Keratinocyte (primary cell): ENCODE results near the gene MLLT1. TPM values are rescaled to one million over a fixed set of nuclear protein-coding genes. Genes with fewer than 3 reads are reported as not detected.

Source experiments
- DNase-seq: peaks from one replicate; pipeline ENCODE4 v3.0.0-alpha.2; 2011; ENCODE audit warnings: low read depth, missing footprints, low spot score
- FAIRE-seq: peaks from 2 replicates; lab custom pipeline; 2011; peaks lifted over from hg19 to GRCh38; lab: Jason Lieb, UNC
- H2AFZ ChIP-seq: 2 replicates; pipeline ENCODE4 v1.6.0; 2012; ENCODE audit warnings: low read length, control low read depth, inconsistent platforms; ENCODE audit not compliant: control insufficient read depth
- H3K27ac ChIP-seq: 2 replicates; pipeline ENCODE4 v1.5.1; 2011; ENCODE audit warnings: low read length; ENCODE audit not compliant: control insufficient read depth, insufficient read depth
- H3K27me3 ChIP-seq: 3 replicates; pipeline ENCODE4 v1.6.0; 2011; ENCODE audit warnings: low read length; ENCODE audit not compliant: control insufficient read depth, insufficient read depth; ENCODE audit errors: extremely low read depth
- H3K36me3 ChIP-seq, 2 experiments: 2 replicates in 1 of 2; 3 replicates in 1 of 2; pipeline ENCODE4 v1.5.1; 2011; ENCODE audit warnings: low read length in 2 of 2, mild to moderate bottlenecking in 1 of 2; ENCODE audit not compliant: control insufficient read depth in 2 of 2, insufficient read depth in 2 of 2; ENCODE audit errors: extremely low read depth in 1 of 2
- H3K4me1 ChIP-seq: 3 replicates; pipeline ENCODE4 v1.5.1; 2011; ENCODE audit warnings: low read length; ENCODE audit not compliant: control insufficient read depth, insufficient read depth; ENCODE audit errors: extremely low read depth
- H3K4me2 ChIP-seq: 3 replicates; pipeline ENCODE4 v1.6.0; 2011; ENCODE audit warnings: low read depth, low read length; ENCODE audit not compliant: control insufficient read depth, insufficient read depth; ENCODE audit errors: extremely low read depth
- H3K4me3 ChIP-seq, 3 experiments: fragments of 200-600 bp in 1 of 3; sonication (generic) in 1 of 3; 2 replicates in 2 of 3; 3 replicates in 1 of 3; pipeline ENCODE4 v1.5.1; 2011 to 2016; ENCODE audit warnings: low read length in 3 of 3, mild to moderate bottlenecking in 3 of 3, control low read depth in 2 of 3, inconsistent platforms in 1 of 3, low read depth in 1 of 3, mixed read lengths in 1 of 3, mixed run types in 1 of 3, moderate library complexity in 1 of 3; ENCODE audit not compliant: control insufficient read depth in 2 of 3, insufficient read depth in 2 of 3; ENCODE audit errors: extremely low read depth in 1 of 3
- H3K79me2 ChIP-seq: 2 replicates; pipeline ENCODE4 v1.6.0; 2012; ENCODE audit warnings: low read length; ENCODE audit not compliant: control insufficient read depth, insufficient read depth
- H3K9ac ChIP-seq: 3 replicates; pipeline ENCODE4 v1.6.0; 2011; ENCODE audit warnings: low read length; ENCODE audit not compliant: control insufficient read depth, insufficient read depth; ENCODE audit errors: extremely low read depth
- H3K9me1 ChIP-seq: 3 replicates; pipeline ENCODE4 v1.6.0; 2011; ENCODE audit warnings: low read length; ENCODE audit not compliant: control insufficient read depth, insufficient read depth; ENCODE audit errors: extremely low read depth
- H3K9me3 ChIP-seq: 2 replicates; pipeline ENCODE4 v1.5.1; 2012; ENCODE audit warnings: low read depth, low read length; ENCODE audit not compliant: control insufficient read depth
- H4K20me1 ChIP-seq: 3 replicates; pipeline ENCODE4 v1.6.0; 2011; ENCODE audit warnings: low read length; ENCODE audit not compliant: control insufficient read depth, insufficient read depth; ENCODE audit errors: extremely low read depth
- CTCF ChIP-seq, 3 experiments: IDR thresholded peaks in 1 of 3; conservative IDR thresholded peaks in 1 of 3; optimal IDR thresholded peaks in 1 of 3; 2 replicates in 2 of 3; 3 replicates in 1 of 3; pipeline versions ENCODE3 to v1.5.1; 2011; ENCODE audit warnings: low read length in 3 of 3, mild to moderate bottlenecking in 3 of 3, moderate library complexity in 2 of 3, control low read depth in 1 of 3, inconsistent platforms in 1 of 3; ENCODE audit not compliant: insufficient read depth in 2 of 3; ENCODE audit errors: extremely low read depth in 1 of 3
- EZH2 ChIP-seq: IDR thresholded peaks from one replicate; pipeline ENCODE4 v1.6.1; 2012; ENCODE audit warnings: inconsistent platforms, mild to moderate bottlenecking, low read length, moderate library complexity
- dilution Hi-C: fragments of 300-500 bp; cut with MboI; formaldehyde crosslinking; loops from one replicate; pipeline ENCODE4 v1.7.0; 2020; ENCODE audit warnings: low sequenced_read_pairs; ENCODE audit not compliant: extremely low pct_ligation_motif_present
- polyA plus RNA-seq, 5 experiments: library from polyadenylated mRNA; depleted of rRNA in 3 of 5; stranded (reverse) in 3 of 5; stranded (forward) in 1 of 5; unstranded in 1 of 5; fragments of >200 nt; gene quantifications; 1 replicate in 1 of 5; 2 replicates in 3 of 5; 3 replicates in 1 of 5; pipeline versions ENCODE4 v1.2.1 to v1.2.3, GENCODE V29; 2011 to 2012; ENCODE audit warnings: missing spikeins in 2 of 5, low read depth in 1 of 5, low replicate concordance in 1 of 5

The MLLT1 gene
- polyA plus RNA-seq, 1 donor (not counting 4 experiments of a cell fraction or from before 2014, with no cell fraction given): 8.3 TPM

DNA sequence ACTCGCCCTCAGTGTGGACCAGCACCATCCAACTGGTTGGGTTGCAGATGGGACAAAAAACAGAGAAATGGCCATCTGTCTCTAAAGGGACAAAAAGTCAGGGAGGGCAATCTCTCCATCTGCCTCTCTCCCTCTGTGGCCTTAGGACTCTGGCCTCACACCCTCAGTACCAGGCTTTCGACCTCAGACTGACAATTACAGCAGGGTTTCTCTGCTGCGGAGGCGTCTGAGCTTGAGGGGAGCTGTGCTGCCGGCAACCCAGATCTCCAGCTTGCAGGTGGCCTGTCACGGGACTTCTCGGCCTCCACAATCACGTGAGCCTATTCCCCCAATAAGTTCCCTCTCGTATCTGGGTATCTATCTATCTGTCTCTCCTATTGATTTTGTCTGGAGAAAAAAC, 27.7 kb downstream of the MLLT1 start:
- Histone ChIP-seq H3K79me2 (peaks cover 65% of the 10 kb centered on the region), H3K36me3 (peaks cover 0 to 5% of the 10 kb centered on the region in 2 experiments), H4K20me1 (peaks cover 4% of the 10 kb centered on the region), H3K4me2 (no peak overlapping the region), H2AFZ (no peak overlapping the region), H3K4me3 (no peak overlapping the region), H3K27ac (no peak overlapping the region), H3K9me1 (peaks cover 3% of the 10 kb centered on the region), H3K9me3 (no peaks in the 10 kb centered on the region), H3K9ac (no peak overlapping the region), H3K27me3 (no peaks in the 10 kb centered on the region), H3K4me1 (peaks cover 7% of the 10 kb centered on the region)
- dilution Hi-C loops: no loop called here
- TF ChIP-seq CTCF (optimal IDR thresholded peaks at IDR 0.05 in 1 of 3, IDR thresholded peaks at IDR 0.05 in 1 of 3, conservative IDR thresholded peaks at IDR 0.05 in 1 of 3; ENCODE audit: extremely low read depth in 1 of 3, insufficient read depth in 2 of 3, low read length in 3 of 3): no peak
- FAIRE-seq: no peak
- DNase-seq: no peak

DNA sequence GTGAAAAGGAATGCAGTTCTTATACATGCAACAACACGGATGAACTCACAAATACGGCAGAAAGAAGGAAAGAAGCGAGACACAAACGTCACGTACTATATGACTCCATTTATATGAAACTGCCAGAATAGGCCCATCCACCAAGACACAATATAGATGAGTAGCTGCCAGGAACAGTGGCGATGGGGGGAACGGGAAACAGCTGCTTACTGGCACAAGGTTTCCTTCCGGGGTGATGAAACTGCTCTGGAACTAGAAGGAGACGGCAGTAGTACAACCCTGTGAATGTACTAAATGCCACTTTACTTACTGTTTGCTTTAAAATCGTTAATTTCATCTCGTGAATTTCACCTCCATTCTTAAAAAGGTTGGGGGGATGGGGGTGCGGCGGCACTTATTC, 28.9 kb downstream of the MLLT1 start:
- Histone ChIP-seq H3K9ac (no peak overlapping the region), H3K9me3 (no peaks in the 10 kb centered on the region), H4K20me1 (peaks cover 4% of the 10 kb centered on the region), H3K4me2 (no peak overlapping the region), H3K79me2 (peaks cover 69% of the 10 kb centered on the region), H3K4me3 (no peak overlapping the region), H2AFZ (no peak overlapping the region), H3K27ac (no peak overlapping the region), H3K4me1 (peaks cover 7% of the 10 kb centered on the region), H3K27me3 (no peaks in the 10 kb centered on the region), H3K36me3 (peaks cover 0 to 5% of the 10 kb centered on the region in 2 experiments), H3K9me1 (peaks cover 3% of the 10 kb centered on the region)
- TF ChIP-seq EZH2 (no peak), CTCF (optimal IDR thresholded peaks at IDR 0.05 in 1 of 3, IDR thresholded peaks at IDR 0.05 in 1 of 3, conservative IDR thresholded peaks at IDR 0.05 in 1 of 3; ENCODE audit: extremely low read depth in 1 of 3, insufficient read depth in 2 of 3, low read length in 3 of 3) (no peak)
- no peak for DNase-seq
- FAIRE-seq: no peak
- dilution Hi-C loops: no loop called here
